HG03457 (cell line): ENCODE data around the gene CFAP69.
A peak's percentile ranks its signal among the peaks of the same experiment; 100 is the strongest.

ENCODE experiments used
- ATAC-seq: cut with Tn5 transposase; IDR thresholded peaks from one replicate; pipeline ENCODE4 v1.9.1; 2021; ENCODE audit warnings: moderate number of reproducible peaks; ENCODE audit not compliant: unreplicated experiment

Gene CFAP69, protein sequence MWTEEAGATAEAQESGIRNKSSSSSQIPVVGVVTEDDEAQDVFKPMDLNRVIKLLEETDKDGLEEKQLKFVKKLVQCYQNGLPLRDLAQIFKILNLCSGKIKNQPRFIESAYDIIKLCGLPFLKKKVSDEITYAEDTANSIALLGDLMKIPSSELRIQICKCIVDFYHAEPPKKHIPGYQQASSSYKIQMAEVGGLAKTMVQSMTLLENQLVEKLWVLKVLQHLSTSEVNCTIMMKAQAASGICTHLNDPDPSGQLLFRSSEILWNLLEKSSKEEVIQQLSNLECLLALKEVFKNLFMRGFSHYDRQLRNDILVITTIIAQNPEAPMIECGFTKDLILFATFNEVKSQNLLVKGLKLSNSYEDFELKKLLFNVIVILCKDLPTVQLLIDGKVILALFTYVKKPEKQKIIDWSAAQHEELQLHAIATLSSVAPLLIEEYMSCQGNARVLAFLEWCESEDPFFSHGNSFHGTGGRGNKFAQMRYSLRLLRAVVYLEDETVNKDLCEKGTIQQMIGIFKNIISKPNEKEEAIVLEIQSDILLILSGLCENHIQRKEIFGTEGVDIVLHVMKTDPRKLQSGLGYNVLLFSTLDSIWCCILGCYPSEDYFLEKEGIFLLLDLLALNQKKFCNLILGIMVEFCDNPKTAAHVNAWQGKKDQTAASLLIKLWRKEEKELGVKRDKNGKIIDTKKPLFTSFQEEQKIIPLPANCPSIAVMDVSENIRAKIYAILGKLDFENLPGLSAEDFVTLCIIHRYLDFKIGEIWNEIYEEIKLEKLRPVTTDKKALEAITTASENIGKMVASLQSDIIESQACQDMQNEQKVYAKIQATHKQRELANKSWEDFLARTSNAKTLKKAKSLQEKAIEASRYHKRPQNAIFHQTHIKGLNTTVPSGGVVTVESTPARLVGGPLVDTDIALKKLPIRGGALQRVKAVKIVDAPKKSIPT

GRCh38 chr7:90244909-90245851 lies at the start of gene CFAP69:
TSS of gene CFAP69 (plus strand) at chr7:90245174. CDS start at chr7:90245425, 251 bp downstream.
- ATAC-seq: peak; percentile 88

- ATAC-seq: no peak
Observed at GRCh38 chr7:90201500-90202195, 43.3 kb upstream of the CFAP69 start.

- no peak for ATAC-seq
Observed at GRCh38 chr7:90207956-90208355, 37.0 kb upstream of the CFAP69 start.

DNA sequence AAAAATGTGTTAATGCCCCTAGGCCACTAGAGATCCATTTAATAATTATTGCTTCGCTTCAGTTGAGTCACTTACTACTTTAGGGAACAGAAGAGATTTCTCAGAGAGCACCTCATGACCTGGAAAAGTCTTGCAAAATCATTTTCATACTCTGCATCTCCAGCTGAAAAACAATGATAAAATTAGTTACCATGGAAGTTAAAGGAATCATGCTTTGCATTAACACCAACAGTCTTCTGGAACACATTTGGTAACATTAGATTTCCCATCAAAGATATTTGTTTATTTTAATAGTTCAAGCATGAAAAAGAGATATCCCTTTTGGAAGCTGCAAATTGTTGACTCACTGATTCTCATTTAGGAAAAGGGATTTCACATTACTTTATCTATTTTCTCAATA lies 35.2 kb upstream of the CFAP69 start:
- no peak for ATAC-seq

GRCh38 chr7:90210475-90210874 lies 34.5 kb upstream of the CFAP69 start:
- ATAC-seq: no peak

DNA sequence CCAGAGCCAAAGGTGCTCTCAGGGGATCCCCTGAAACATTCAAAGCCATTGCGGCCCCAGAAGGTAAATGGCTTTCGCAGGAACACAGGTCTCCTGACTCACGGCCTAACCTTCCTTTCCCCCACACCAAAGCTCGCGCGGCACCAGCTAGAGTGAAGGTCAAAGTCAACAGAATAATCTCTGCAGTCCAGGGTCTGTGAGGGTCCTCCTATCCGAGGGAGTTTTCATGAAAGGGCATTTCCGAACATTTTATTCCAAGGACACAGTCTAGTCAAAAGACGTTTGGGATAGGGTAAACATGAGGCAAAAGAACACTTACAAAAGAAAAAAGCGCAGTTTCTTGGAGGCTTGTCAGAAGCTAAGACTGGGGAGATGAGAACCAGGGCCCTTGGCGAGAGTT lies 34.0 kb upstream of the CFAP69 start:
- peak; percentile 16 for ATAC-seq

- peak; percentile 95 for ATAC-seq
Observed at GRCh38 chr7:90211391-90212148, 33.4 kb upstream of the CFAP69 start, which contains the start of gene STEAP2. TSS of gene STEAP2 (plus strand) at chr7:90211740. CDS start at chr7:90225083, 13,343 bp downstream.

DNA sequence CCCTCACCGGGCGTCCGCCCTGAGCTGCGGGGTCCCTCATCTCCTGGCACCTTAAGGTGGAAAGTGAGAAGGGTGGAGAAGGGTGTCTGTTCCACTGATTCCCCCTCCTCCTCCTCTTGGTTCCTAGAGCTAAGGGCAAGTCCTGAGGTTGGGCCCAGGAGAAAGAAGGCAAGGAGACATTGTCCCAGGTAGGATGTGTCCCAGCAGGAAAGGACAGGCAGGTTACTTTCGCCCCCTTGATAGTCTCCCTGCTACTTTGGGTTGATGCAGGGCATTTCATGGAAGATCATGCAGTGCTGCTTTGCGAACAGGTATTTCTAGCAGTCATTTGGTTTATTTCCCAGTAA lies 32.9 kb upstream of the CFAP69 start:
- ATAC-seq: no peak

- ATAC-seq: no peak
Observed at GRCh38 chr7:90213521-90213920, 31.5 kb upstream of the CFAP69 start.

- no peak for ATAC-seq
Observed at GRCh38 chr7:90216080-90216674, 28.8 kb upstream of the CFAP69 start.

GRCh38 chr7:90216771-90217170 lies 28.2 kb upstream of the CFAP69 start:
- ATAC-seq: no peak

DNA sequence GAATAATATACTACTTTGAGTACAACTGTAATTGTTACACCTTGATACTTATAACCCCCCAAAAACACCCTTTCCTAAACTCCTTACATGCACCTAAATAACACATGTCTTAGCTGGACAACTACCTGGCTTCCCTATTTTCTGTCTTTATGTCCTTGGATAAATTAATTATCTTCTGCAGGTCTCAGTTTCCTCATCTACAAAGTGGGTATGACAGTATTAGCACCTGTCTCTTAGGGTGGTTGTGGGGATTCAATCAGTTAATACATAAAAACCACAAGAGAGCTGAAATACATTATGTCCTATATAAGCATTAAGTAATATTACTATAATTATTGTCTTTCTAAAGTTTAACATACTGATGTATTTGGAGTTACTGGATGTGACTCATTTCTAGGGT lies 22.6 kb upstream of the CFAP69 start:
- ATAC-seq: no peak

DNA sequence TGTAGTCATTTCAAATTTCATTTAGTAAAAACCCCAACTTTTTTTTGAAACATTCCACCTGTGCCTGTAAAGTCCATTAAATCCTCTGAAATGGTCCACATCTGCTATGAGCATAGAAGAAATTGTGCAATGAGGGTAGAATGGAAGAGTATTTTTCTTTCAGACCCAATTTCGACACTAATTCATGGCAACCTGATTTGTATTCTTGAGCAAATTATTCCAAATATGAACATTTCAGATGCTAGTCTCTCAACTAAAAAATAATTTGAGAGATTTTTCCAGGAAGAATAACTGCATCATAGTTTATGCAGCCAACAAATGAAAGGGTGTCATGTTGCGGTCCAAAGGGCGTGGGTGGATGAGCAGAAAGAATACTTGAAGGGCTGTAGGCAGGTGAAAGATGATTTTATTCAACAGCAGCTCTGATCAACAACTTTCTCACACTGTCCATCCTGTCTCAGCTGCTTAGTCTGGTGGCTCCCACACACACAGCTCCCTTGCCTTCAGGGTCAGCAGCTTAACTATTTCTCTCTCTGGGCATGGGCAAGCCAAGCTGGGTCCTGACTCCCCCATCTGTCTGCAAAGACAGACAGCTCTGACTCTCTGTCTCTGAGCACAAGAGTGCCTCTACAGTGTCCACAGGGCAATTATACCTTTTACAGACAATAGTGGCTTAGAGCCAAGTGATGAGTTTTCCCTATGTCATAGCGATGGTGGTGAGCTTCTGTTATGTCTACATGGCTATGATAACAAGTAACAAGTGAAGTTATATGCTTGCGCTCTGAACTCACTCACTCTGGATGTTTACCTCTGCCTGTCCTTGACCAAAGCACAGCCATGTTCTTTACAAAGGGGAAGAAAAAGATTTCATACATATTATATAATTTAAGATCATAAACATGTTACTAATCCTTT lies 21.9 kb upstream of the CFAP69 start:
- no peak for ATAC-seq

- no peak for ATAC-seq
Observed at GRCh38 chr7:90224195-90224594, 20.8 kb upstream of the CFAP69 start.

GRCh38 chr7:90225181-90225580 lies 19.8 kb upstream of the CFAP69 start:
- ATAC-seq: no peak

GRCh38 chr7:90225601-90226000 lies 19.4 kb upstream of the CFAP69 start:
- ATAC-seq: no peak

DNA sequence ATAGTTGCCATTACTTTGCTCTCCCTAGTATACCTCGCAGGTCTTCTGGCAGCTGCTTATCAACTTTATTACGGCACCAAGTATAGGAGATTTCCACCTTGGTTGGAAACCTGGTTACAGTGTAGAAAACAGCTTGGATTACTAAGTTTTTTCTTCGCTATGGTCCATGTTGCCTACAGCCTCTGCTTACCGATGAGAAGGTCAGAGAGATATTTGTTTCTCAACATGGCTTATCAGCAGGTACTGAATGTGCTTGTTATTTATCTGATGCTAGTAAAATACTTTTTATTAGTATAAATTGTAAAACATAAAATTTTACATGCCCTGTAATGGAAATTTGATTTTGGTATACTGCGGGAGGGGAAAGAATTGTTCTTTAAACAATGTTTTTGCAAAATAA lies 17.7 kb upstream of the CFAP69 start:
- no peak for ATAC-seq

- ATAC-seq: no peak
Observed at GRCh38 chr7:90229682-90230081, 15.3 kb upstream of the CFAP69 start.
